Mesendoderm (in vitro differentiated cells): Measurements from ENCODE around the gene CAPN15.
A peak's percentile ranks its signal among the peaks of the same experiment; 100 is the strongest.

Source experiments
- DNase-seq: peaks from one replicate; pipeline ENCODE4 v3.0.0; 2013
- H2AK5ac ChIP-seq: 2 replicates; pipeline ENCODE4 v1.6.1; 2013; ENCODE audit warnings: low read length, inconsistent platforms
- H2BK120ac ChIP-seq: 2 replicates; pipeline ENCODE4 v1.6.1; 2013; ENCODE audit warnings: low read depth, mild to moderate bottlenecking, low read length, moderate library complexity, mixed read lengths
- H2BK15ac ChIP-seq: replicated peaks from 2 replicates; pipeline ENCODE4 v1.6.1; 2013; ENCODE audit warnings: low read depth, mild to moderate bottlenecking, moderate library complexity
- H2BK5ac ChIP-seq: 2 replicates; pipeline ENCODE4 v1.6.1; 2013; ENCODE audit warnings: low read length, inconsistent platforms
- H3K18ac ChIP-seq: 2 replicates; pipeline ENCODE4 v1.6.1; 2013; ENCODE audit warnings: mild to moderate bottlenecking, low read length, mixed read lengths
- H3K23ac ChIP-seq: one replicate; pipeline ENCODE4 v1.6.1; 2013; ENCODE audit warnings: low read length
- H3K27ac ChIP-seq: 2 replicates; pipeline ENCODE4 v1.5.1; 2013; ENCODE audit warnings: low read depth, mild to moderate bottlenecking, inconsistent platforms, low read length, moderate library complexity
- H3K27me3 ChIP-seq: 2 replicates; pipeline ENCODE4 v1.6.1; 2013; ENCODE audit warnings: low read length, control low read depth, mild to moderate bottlenecking, inconsistent platforms; ENCODE audit not compliant: insufficient read depth, poor library complexity
- H3K36me3 ChIP-seq: 2 replicates; pipeline ENCODE4 v1.6.1; 2013; ENCODE audit warnings: low read length, inconsistent platforms; ENCODE audit not compliant: control insufficient read depth, insufficient read depth
- H3K4ac ChIP-seq: one replicate; pipeline ENCODE4 v1.6.1; 2013; ENCODE audit warnings: low read depth, mild to moderate bottlenecking, low read length, moderate library complexity
- H3K4me1 ChIP-seq: 2 replicates; pipeline ENCODE4 v1.6.1; 2013; ENCODE audit warnings: low read depth, low read length, inconsistent platforms; ENCODE audit not compliant: control insufficient read depth
- H3K4me2 ChIP-seq: 2 replicates; pipeline ENCODE4 v1.6.1; 2013; ENCODE audit warnings: low read length
- H3K4me3 ChIP-seq: 2 replicates; pipeline ENCODE4 v1.5.1; 2013; ENCODE audit warnings: mild to moderate bottlenecking, low read length
- H3K56ac ChIP-seq: one replicate; pipeline ENCODE4 v1.6.1; 2013; ENCODE audit warnings: low read length
- H3K79me1 ChIP-seq: 2 replicates; pipeline ENCODE4 v1.6.1; 2013; ENCODE audit warnings: low read length, inconsistent platforms
- H3K79me2 ChIP-seq: 2 replicates; pipeline ENCODE4 v1.6.1; 2013; ENCODE audit warnings: mild to moderate bottlenecking, low read length; ENCODE audit not compliant: control insufficient read depth, insufficient read depth
- H3K9ac ChIP-seq: 2 replicates; pipeline ENCODE4 v1.6.1; 2013; ENCODE audit warnings: low read length, inconsistent platforms
- H4K5ac ChIP-seq: one replicate; pipeline ENCODE4 v1.6.1; 2013; ENCODE audit warnings: low read length
- H4K8ac ChIP-seq: one replicate; pipeline ENCODE4 v1.6.1; 2013; ENCODE audit warnings: low read depth, mild to moderate bottlenecking, control low read depth, low read length, moderate library complexity
- WGBS: extraction: QIAGEN DNeasy Blood & Tissue Kit; methylation state at CpG from one replicate; pipeline ENCODE4 v1.1.7; 2013; ENCODE audit warnings: low lambda C conversion rate, missing lambda C conversion rate; ENCODE audit not compliant: insufficient coverage; ENCODE audit errors: extremely low coverage; 5-methylcytosine and 5-hydroxymethylcytosine counted together

CAPN15 gene

DNA sequence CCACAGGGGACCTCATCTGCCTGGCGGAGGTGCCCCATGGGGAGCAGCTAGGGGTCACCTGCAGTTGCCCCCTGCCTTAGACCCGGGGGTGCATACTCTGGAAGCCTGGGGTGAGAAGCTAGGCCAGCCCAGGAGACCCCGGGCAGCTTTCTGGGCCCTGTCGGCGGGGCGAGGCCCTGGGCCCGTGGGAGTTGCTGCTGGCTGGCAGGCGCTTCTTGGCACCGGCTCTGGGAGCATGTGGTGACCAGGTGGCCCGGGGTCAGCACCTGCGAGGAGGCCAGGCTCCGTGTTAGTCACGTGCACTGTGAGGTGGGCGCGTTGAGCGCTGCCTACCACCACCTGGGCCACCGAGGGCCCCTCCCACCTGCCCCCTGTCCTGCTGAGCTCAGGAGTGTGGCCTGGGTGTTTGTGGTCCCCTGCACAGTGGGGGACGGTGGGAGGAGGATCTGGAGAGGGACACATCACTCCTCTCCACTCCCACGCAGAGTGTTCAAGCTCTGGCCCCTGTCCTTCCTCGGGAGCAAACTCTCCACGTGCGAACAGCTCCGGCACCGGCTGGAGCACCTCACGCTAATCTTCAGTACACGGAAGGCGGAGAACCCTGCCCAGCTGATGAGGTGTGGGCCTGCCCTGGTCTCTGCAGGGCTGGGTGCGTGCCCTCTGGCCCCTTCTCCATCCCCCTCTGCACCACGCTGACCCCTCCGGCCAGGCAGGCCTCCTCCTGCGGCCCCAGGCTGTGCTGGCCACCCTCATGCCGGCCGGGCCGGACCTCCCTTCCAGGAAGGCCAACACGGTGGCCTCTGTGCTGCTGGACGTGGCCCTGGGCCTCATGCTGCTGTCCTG is 48.1 kb downstream of the CAPN15 start:
- Histone ChIP-seq H3K4me1 (no peaks in the 10 kb centered on the region), H3K9ac (no peak overlapping the region), H2AK5ac (no peak overlapping the region), H4K5ac (no peak overlapping the region), H2BK5ac (no peak overlapping the region), H3K4me2 (no peak overlapping the region), H3K36me3 (no peaks in the 10 kb centered on the region), H4K8ac (no peak overlapping the region), H3K79me1 (peaks cover 4% of the 10 kb centered on the region), H2BK120ac (no peak overlapping the region), H3K79me2 (peaks cover 3% of the 10 kb centered on the region), H3K56ac (no peak overlapping the region), H2BK15ac (no peak overlapping the region), H3K27ac (no peak overlapping the region), H3K4me3 (no peak overlapping the region), H3K23ac (no peak overlapping the region), H3K27me3 (no peaks in the 10 kb centered on the region), H3K18ac (no peak overlapping the region), H3K4ac (no peak overlapping the region)
- WGBS = no CpG with 5 or more reads among the region's 36 CpGs
- DNase-seq = no peak

DNA sequence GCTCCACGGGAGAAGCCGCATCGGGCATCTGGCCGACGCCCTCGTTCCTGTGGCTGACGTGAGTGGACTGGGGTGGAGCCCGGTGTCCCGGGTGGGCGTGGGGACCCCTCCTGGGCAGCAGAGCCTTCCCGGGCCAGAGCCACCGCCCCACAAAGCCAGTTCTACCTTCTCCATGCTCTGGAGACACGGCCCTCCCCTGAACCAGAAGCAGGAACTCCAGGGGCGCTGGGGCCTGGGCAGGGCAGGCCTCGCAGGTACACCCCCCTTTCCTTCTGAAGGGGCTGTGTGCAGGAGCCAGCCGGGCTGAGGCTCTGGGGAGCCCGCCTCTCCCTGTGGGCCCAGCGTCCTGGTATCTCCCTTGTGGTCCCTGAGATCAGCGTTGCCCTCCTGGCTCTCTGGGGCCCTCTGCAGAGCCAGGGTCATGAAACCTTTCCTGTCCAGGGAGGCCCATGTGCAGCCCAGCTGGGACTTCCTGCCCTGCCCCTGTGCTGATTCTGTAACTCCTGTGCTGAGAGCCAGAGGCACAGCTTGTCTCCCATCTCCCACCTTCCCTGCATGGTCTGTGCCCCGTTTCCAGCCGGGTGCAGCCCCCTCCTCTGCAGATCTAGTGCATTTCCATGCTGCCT is 48.8 kb downstream of the CAPN15 start:
- Histone ChIP-seq H3K27ac (no peak overlapping the region), H3K79me1 (peaks cover 3% of the 10 kb centered on the region), H3K4me2 (no peak overlapping the region), H4K5ac (no peak overlapping the region), H2BK5ac (no peak overlapping the region), H3K79me2 (no peaks in the 10 kb centered on the region), H3K36me3 (no peaks in the 10 kb centered on the region), H3K9ac (no peak overlapping the region), H3K4ac (no peak overlapping the region), H3K23ac (no peak overlapping the region), H3K18ac (no peak overlapping the region), H2BK15ac (no peak overlapping the region), H3K27me3 (no peaks in the 10 kb centered on the region), H4K8ac (no peak overlapping the region), H3K56ac (no peak overlapping the region), H2BK120ac (no peak overlapping the region), H2AK5ac (no peak overlapping the region), H3K4me3 (no peak overlapping the region), H3K4me1 (no peaks in the 10 kb centered on the region)
- no peak for DNase-seq
- no CpG with 5 or more reads among the region's 21 CpGs for WGBS

DNA sequence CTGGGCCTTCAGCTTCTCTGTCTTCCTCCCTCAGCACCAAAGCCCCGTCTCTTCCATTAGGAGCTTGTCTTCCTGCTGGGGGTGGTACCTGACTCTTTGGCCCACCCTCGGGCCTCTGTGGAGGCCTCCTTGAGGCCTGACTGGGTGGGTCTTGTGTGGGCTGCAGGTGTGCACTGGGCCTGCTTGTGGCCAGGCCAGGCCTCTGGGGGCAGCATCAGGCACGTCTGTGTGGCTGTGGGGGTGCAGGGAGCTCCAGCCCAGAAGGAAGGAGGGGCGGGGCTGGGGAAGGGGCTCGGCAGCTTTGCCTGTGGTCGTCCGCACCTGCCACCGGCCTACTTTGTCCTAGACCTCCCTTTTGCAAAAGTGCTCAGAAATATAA is 49.3 kb downstream of the CAPN15 start:
- H3K56ac ChIP-seq = no peak overlapping the region
- H3K18ac ChIP-seq = no peak overlapping the region
- no peak overlapping the region for H3K4me3 ChIP-seq
- H3K79me2 ChIP-seq = no peaks in the 10 kb centered on the region
- no peak overlapping the region for H2AK5ac ChIP-seq
- H3K27ac ChIP-seq = no peak overlapping the region
- no peak overlapping the region for H2BK120ac ChIP-seq
- no CpG with 5 or more reads among the region's 8 CpGs for WGBS
- no peak overlapping the region for H3K4me2 ChIP-seq
- no peaks in the 10 kb centered on the region for H3K27me3 ChIP-seq
- H3K36me3 ChIP-seq = no peaks in the 10 kb centered on the region
- H4K8ac ChIP-seq = no peak overlapping the region
- H2BK5ac ChIP-seq = no peak overlapping the region
- H3K4ac ChIP-seq = no peak overlapping the region
- peaks cover 3% of the 10 kb centered on the region for H3K79me1 ChIP-seq
- no peak overlapping the region for H3K23ac ChIP-seq
- H3K4me1 ChIP-seq = no peaks in the 10 kb centered on the region
- DNase-seq = peak; percentile 58
- no peak overlapping the region for H3K9ac ChIP-seq
- H4K5ac ChIP-seq = no peak overlapping the region
- no peak overlapping the region for H2BK15ac ChIP-seq

DNA sequence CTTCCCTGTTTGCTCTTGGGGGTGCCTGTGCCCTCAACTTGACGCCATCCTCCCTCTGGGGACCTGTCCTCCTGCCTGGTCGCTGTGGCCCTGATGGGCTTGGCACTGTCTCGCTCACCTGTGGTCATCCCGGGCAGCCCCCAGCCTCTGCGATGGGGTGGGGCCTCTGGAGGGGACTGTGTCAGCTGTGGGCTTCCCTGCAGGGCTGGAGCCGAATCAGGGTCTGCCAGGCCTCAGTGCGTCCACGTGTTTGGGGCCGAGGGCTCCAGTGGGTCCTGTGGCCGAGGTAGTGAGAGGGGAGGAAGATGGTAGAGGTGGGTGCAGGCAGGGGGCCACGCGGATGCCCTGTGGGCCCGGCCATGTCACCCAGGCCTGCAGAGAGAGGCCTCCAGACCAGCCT is 50.3 kb downstream of the CAPN15 start:
- Histone ChIP-seq H2BK15ac (no peak overlapping the region), H3K9ac (no peak overlapping the region), H3K79me2 (no peaks in the 10 kb centered on the region), H3K56ac (no peak overlapping the region), H3K79me1 (no peaks in the 10 kb centered on the region), H3K18ac (no peak overlapping the region), H3K4me1 (no peaks in the 10 kb centered on the region), H2BK120ac (no peak overlapping the region), H3K4me2 (no peak overlapping the region), H4K5ac (no peak overlapping the region), H3K4ac (no peak overlapping the region), H3K27me3 (no peaks in the 10 kb centered on the region), H3K23ac (no peak overlapping the region), H2AK5ac (no peak overlapping the region), H2BK5ac (no peak overlapping the region), H4K8ac (no peak overlapping the region), H3K36me3 (no peaks in the 10 kb centered on the region), H3K27ac (no peak overlapping the region), H3K4me3 (no peak overlapping the region)
- no CpG with 5 or more reads among the region's 13 CpGs for WGBS
- DNase-seq = no peak

DNA sequence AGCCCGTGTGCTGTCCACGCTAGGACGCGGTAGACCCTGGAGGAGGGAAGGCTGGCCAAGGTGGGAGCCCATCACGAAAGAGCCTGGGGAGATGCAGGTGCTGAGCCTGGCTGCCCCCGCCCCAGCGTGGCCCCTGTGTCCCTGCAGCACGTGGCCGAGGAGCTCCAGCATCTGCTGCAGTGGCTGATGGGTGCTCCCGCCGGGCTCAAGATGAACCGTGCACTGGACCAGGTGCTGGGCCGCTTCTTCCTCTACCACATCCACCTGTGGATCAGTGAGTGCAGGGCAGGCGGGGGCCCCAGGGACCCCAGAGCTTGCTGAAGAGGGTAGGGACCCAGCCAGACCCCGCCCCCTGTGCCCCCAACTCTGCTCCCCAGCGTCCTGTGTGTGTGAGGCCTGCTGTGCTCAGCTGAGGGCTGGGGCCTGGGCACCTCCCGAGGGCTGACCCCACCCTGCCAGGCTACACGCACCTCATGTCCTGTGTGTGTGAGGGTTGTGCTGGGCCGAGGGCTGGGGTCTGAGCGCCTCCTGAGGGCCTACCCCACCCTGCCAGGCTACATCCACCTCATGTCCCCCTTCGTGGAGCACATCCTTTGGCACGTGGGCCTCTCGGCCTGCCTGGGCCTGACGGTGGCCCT is 50.8 kb downstream of the CAPN15 start:
- Histone ChIP-seq H3K79me1 (no peaks in the 10 kb centered on the region), H3K36me3 (no peaks in the 10 kb centered on the region), H2BK5ac (no peak overlapping the region), H3K27me3 (no peaks in the 10 kb centered on the region), H3K4me3 (no peak overlapping the region), H2BK120ac (no peak overlapping the region), H4K8ac (no peak overlapping the region), H3K4ac (no peak overlapping the region), H3K23ac (no peak overlapping the region), H3K4me2 (no peak overlapping the region), H3K79me2 (no peaks in the 10 kb centered on the region), H4K5ac (no peak overlapping the region), H2BK15ac (no peak overlapping the region), H3K9ac (peak overlapping the region; percentile 4), H3K56ac (peak overlapping the region; percentile 65), H3K18ac (no peak overlapping the region), H2AK5ac (no peak overlapping the region), H3K27ac (no peak overlapping the region), H3K4me1 (no peaks in the 10 kb centered on the region)
- whole genome bisulfite sequencing = no CpG with 5 or more reads among the region's 24 CpGs
- DNase-seq = no peak
